Parathyroid adenoma (tissue), 2 donors: ENCODE results near the gene LITAF.

Source experiments
- H2AFZ ChIP-seq: fragments of 300-600 bp; sonication (generic); one replicate; pipeline ENCODE4 v1.7.0; 2017; ENCODE audit warnings: antibody characterized with exemption, mild to moderate bottlenecking
- H3K27ac ChIP-seq: fragments of 300-600 bp; sonication (generic); one replicate; pipeline ENCODE4 v1.7.0; 2017
- H3K27me3 ChIP-seq: fragments of 300-600 bp; sonication (generic); one replicate; pipeline ENCODE4 v1.7.0; 2017; ENCODE audit warnings: low read length; ENCODE audit not compliant: control insufficient read depth, insufficient read depth
- H3K36me3 ChIP-seq: fragments of 300-600 bp; sonication (generic); one replicate; pipeline ENCODE4 v1.7.0; 2017; ENCODE audit warnings: low read length; ENCODE audit not compliant: control insufficient read depth, insufficient read depth
- H3K4me1 ChIP-seq: fragments of 300-600 bp; sonication (generic); one replicate; pipeline ENCODE4 v1.7.0; 2017; ENCODE audit warnings: control low read depth
- H3K4me2 ChIP-seq: fragments of 300-600 bp; sonication (generic); one replicate; pipeline ENCODE4 v1.7.0; 2017; ENCODE audit warnings: low read length
- H3K4me3 ChIP-seq: fragments of 300-600 bp; sonication (generic); one replicate; pipeline ENCODE4 v1.7.0; 2017; ENCODE audit warnings: low read depth, low read length
- H3K79me2 ChIP-seq: fragments of 300-600 bp; sonication (generic); one replicate; pipeline ENCODE4 v1.7.0; 2017; ENCODE audit warnings: control low read depth
- H3K9ac ChIP-seq: fragments of 300-600 bp; sonication (generic); one replicate; pipeline ENCODE4 v1.7.0; 2017; ENCODE audit warnings: mild to moderate bottlenecking
- H3K9me3 ChIP-seq: fragments of 300-600 bp; sonication (generic); one replicate; pipeline ENCODE4 v1.7.0; 2017; ENCODE audit warnings: low read length; ENCODE audit not compliant: control insufficient read depth
- CTCF ChIP-seq: fragments of 300-600 bp; sonication (generic); IDR thresholded peaks from one replicate; pipeline ENCODE4 v1.7.0; 2017; ENCODE audit warnings: antibody characterized with exemption, mild to moderate bottlenecking
- donor health status: primary hyperparathyroidism.

LITAF gene

GRCh38 chr16:11626657-11627291, 40.1 kb upstream of the LITAF start:
- Histone ChIP-seq H3K36me3 (no peaks in the 10 kb centered on the region), H3K79me2 (no peaks in the 10 kb centered on the region), H3K27me3 (no peaks in the 10 kb centered on the region), H3K4me3 (no peak overlapping the region), H3K9ac (no peak overlapping the region), H3K4me2 (no peak overlapping the region), H3K9me3 (no peaks in the 10 kb centered on the region), H3K27ac (no peak overlapping the region), H2AFZ (no peak overlapping the region), H3K4me1 (no peaks in the 10 kb centered on the region)
- no peak for TF ChIP-seq CTCF

- no peak overlapping the region for H3K4me2 ChIP-seq
- H3K4me1 ChIP-seq: no peaks in the 10 kb centered on the region
Observed at GRCh38 chr16:11625769-11626168, 39.0 kb upstream of the LITAF start.

GRCh38 chr16:11624636-11625607, 38.2 kb upstream of the LITAF start:
- Histone ChIP-seq H3K9ac (no peak overlapping the region), H3K9me3 (no peaks in the 10 kb centered on the region), H3K4me3 (no peak overlapping the region), H3K27me3 (no peaks in the 10 kb centered on the region), H3K4me1 (no peaks in the 10 kb centered on the region), H2AFZ (no peak overlapping the region), H3K79me2 (no peaks in the 10 kb centered on the region), H3K36me3 (no peaks in the 10 kb centered on the region), H3K27ac (no peak overlapping the region), H3K4me2 (no peak overlapping the region)
- TF ChIP-seq CTCF: no peak

More at GRCh38 chr16:11625769-11626168, 39.0 kb upstream of the LITAF start:
- Histone ChIP-seq H3K9ac (no peak overlapping the region), H2AFZ (no peak overlapping the region), H3K27ac (no peak overlapping the region), H3K79me2 (no peaks in the 10 kb centered on the region), H3K27me3 (no peaks in the 10 kb centered on the region), H3K9me3 (no peaks in the 10 kb centered on the region), H3K36me3 (no peaks in the 10 kb centered on the region), H3K4me3 (no peak overlapping the region)
- no peak for TF ChIP-seq CTCF

GRCh38 chr16:11624205-11624604, 37.5 kb upstream of the LITAF start:
- H3K9ac ChIP-seq: no peak overlapping the region
- no peak overlapping the region for H3K4me3 ChIP-seq
- H3K27ac ChIP-seq: no peak overlapping the region
- H3K4me1 ChIP-seq: no peaks in the 10 kb centered on the region
- no peaks in the 10 kb centered on the region for H3K79me2 ChIP-seq
- no peak overlapping the region for H2AFZ ChIP-seq
- H3K27me3 ChIP-seq: no peaks in the 10 kb centered on the region
- no peaks in the 10 kb centered on the region for H3K9me3 ChIP-seq
- no peak overlapping the region for H3K4me2 ChIP-seq
- H3K36me3 ChIP-seq: no peaks in the 10 kb centered on the region
- no peak for TF ChIP-seq CTCF
